NT2/D1 (cell line): ENCODE results near the gene PDE9A.

ENCODE experiments used
- YY1 ChIP-seq: IDR thresholded peaks from 2 replicates; pipeline ENCODE4 v1.6.1; 2011; ENCODE audit not compliant: insufficient read length, insufficient read depth
- ZNF274 ChIP-seq: IDR thresholded peaks from 2 replicates; pipeline ENCODE4 v1.6.1; 2011; ENCODE audit warnings: mild to moderate bottlenecking, low read depth, low read length

DNA sequence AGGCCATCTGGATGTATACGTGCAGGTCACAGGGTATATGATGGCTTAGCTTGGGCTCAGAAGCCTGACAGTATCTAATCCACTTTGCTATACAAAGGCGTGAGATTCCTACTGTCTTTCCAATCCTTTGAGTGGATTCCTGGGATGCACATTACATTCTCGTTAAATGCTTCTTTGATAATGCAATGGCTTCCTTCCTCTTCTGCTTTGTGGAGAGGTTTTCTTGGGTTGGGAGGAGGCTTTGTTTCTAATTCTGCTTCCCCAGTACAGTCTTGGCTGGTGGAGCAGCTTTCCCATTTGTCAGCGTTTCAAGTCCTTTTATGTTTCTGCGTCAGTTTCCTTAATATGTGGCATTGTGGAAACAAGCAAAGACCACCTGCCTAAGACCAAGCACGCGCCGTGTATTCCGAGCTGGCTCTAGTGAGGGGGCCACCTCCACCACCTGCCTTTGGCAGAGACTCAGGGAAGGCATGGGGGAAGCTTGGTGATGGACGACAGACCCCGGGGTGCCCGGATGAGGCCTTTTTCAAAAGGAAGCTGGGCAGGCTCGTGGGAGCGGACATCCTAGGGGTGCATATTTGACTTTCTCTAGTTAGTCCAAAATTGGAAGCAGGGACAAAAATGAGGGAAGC lies 153.2 kb downstream of the PDE9A start:
- TF ChIP-seq YY1: no peak
- no peak for TF ChIP-seq ZNF274
